Bronchial epithelial cell (primary cell): Measurements from ENCODE around the gene NTRK3. TPM values are rescaled to one million over a fixed set of nuclear protein-coding genes. Genes with fewer than 3 reads are reported as not detected.

Source experiments
- DNase-seq: peaks from one replicate; pipeline ENCODE4 v3.0.0-alpha.2; 2010; ENCODE audit warnings: low read depth
- FAIRE-seq: peaks from 2 replicates; lab custom pipeline; 2011; peaks lifted over from hg19 to GRCh38; lab: Jason Lieb, UNC
- H3K27me3 ChIP-seq: 2 replicates; pipeline ENCODE4 v1.5.1; 2011; ENCODE audit warnings: low read length; ENCODE audit not compliant: control insufficient read depth, insufficient read depth
- H3K36me3 ChIP-seq: 2 replicates; pipeline ENCODE4 v1.5.1; 2011; ENCODE audit warnings: low read length; ENCODE audit not compliant: control insufficient read depth, insufficient read depth
- H3K4me3 ChIP-seq: 2 replicates; pipeline ENCODE4 v1.5.1; 2011; ENCODE audit warnings: mild to moderate bottlenecking, low read depth, low read length, control low read depth
- total RNA-seq: library from RNA; depleted of rRNA; stranded (reverse); fragments of >200 nt; gene quantifications from 2 replicates; pipeline ENCODE4 v1.2.1, GENCODE V29; 2014
- TF ChIP-seq, protein P1 (sequence below): IDR thresholded peaks from 2 replicates; pipeline ENCODE4 v1.5.1; 2011; ENCODE audit warnings: mild to moderate bottlenecking, moderate library complexity, low read length, control low read depth, inconsistent platforms; ENCODE audit not compliant: insufficient read depth, severe bottlenecking

The NTRK3 gene
- total RNA-seq, 1 donor from 2014 or later, result not detected

DNA sequence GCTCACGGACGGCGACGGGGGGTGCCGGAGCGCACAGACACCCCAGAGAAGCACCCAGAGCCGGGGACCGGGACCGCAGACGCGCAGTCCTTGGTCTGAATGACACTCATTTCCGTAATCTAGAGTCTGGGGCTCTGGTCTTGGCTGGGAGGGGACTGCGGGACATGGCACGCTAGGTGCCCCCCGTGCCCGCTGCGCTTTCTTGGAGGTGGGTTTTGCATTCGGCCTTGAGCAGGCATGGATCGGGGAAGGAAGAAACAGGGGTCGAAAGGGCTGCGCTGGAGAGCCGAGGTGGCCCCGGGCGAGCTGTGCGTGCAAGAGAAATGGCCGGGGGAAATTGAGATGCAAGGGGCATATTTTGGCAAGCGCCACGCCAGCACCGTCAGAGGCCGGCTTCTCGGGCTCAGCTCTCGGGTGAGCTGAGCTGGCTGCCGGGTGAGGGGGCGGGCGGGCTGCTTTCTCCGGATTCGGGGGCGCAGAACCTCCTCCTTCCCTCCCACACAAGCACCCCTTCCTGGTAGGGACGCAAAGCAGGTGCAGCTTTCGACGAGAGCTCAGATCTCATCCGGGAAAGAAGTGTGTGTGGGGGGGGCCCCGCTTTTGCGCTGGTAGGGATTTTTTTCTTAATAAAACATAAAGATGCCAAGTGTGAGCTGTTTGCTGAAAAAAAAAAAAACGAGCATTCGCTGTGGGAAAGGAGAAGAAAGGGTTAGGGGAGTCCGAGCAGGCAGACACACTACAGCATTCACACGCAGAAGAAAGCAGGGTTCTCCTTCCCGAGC, 963 bp upstream of the NTRK3 start:
- peaks cover 21% of the 10 kb centered on the region for H3K27me3 ChIP-seq
- H3K36me3 ChIP-seq, result no peaks in the 10 kb centered on the region
- TF ChIP-seq, protein P1, sequence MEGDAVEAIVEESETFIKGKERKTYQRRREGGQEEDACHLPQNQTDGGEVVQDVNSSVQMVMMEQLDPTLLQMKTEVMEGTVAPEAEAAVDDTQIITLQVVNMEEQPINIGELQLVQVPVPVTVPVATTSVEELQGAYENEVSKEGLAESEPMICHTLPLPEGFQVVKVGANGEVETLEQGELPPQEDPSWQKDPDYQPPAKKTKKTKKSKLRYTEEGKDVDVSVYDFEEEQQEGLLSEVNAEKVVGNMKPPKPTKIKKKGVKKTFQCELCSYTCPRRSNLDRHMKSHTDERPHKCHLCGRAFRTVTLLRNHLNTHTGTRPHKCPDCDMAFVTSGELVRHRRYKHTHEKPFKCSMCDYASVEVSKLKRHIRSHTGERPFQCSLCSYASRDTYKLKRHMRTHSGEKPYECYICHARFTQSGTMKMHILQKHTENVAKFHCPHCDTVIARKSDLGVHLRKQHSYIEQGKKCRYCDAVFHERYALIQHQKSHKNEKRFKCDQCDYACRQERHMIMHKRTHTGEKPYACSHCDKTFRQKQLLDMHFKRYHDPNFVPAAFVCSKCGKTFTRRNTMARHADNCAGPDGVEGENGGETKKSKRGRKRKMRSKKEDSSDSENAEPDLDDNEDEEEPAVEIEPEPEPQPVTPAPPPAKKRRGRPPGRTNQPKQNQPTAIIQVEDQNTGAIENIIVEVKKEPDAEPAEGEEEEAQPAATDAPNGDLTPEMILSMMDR, result no peak
- FAIRE-seq (no peak), DNase-seq (no peak)
- H3K4me3 ChIP-seq, result no peak overlapping the region

DNA sequence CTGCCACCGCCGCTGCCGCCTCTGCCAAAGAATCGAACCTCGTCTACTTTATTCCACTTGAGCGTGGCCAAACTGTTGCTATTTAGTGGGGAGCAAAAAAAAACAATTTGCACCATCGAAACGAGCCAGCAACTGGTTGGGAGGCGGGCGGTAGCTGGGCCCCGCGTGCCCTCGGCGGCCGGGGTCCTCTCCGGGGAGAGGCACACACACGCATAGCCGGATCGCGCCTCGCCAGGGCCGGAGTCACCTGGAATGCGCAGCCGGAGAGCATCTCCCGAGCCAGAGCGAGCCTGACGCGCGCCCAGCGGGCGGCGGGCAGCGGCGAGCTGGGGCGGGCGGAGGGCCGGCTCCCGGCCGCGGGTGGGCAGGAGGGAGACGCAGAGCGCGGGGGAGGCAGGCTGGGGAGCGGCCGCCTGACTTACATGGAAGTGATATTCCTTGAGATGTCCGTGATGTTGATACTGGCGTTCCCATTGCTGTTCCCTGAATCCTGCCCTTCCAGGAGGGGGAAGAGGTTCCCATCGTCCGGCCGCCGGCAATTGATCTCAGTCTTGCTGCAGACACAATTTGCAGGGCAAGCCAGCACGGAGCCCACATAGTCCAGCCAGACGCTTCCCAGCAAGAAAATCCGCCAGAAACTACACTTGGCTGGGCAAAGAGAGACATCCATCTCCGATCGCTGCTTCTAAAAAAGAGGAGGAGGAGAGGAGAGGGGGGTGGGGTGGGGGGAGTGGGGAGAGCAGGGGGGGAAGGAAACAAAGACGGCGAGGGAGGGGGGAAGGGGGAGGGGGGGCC, 858 bp downstream of the NTRK3 start:
- FAIRE-seq (no peak), DNase-seq (no peak)
- TF ChIP-seq, protein P1, result no peak
- Histone ChIP-seq H3K36me3 (no peaks in the 10 kb centered on the region), H3K27me3 (peaks cover 21% of the 10 kb centered on the region), H3K4me3 (no peak overlapping the region)

DNA sequence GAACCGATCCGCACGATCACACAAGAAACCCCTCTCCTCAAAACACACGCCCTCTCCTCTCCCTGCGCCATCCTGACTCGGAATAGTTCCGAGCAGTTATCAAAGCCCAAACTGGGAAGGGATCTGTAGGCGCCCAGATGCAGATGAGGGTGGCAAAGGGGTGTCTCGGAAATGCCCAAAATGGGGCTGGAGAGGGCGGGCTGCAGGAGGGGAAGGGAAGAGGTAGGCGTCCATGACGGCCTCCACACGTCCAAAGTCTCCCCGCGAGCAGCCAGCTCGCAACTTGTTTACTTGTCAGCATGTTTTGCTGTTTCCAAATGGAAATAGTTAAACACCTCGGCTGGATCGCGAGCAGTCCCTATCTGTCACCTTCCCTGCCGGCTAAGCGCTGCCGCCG, 1.5 kb downstream of the NTRK3 start:
- H3K4me3 ChIP-seq, result no peak overlapping the region
- TF ChIP-seq, protein P1, result no peak
- DNase-seq (no peak), FAIRE-seq (no peak)
- H3K36me3 ChIP-seq, result no peaks in the 10 kb centered on the region
- peaks cover 21% of the 10 kb centered on the region for H3K27me3 ChIP-seq

DNA sequence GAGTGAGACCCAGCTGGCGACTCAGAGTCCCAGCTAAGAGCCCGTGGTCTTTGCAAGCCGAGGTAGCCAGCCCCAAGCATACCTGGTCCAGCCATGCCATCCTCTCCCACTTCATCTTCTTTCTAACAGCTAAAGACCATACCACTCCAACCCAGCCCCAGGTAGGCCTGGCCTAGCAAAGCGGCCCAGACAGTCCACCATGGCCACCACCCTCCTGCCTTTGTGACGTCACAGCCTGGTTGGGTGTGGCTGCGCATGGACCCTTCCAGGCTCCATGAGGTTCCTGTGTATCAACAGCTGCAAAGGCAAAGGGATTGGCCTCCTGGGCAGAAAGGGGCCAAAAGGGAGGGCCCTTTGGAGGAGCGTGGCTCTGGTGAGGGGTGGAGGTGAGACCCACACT, 4.1 kb downstream of the NTRK3 start:
- FAIRE-seq (no peak), DNase-seq (no peak)
- Histone ChIP-seq H3K27me3 (peaks cover 16% of the 10 kb centered on the region), H3K4me3 (no peak overlapping the region), H3K36me3 (no peaks in the 10 kb centered on the region)
- TF ChIP-seq, protein P1, result no peak

DNA sequence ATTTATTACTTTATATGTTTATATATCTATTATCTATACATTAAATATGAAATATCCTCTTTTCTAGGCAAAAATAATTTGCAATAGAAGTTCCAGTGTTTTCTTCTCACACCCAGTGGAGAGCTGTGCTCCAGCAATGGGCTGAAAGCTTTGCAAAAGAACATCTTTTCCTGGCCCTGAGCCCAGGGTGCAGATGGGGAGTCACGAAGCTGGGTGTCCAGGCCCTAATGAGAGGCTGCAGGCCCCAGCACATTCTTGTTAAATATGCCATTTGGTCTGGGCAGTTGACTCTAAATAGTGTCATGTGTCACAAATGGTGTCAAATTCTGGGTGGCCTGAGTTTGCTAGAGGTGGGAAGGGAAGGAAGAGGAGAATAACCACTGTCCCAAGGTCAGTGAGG, 5.7 kb downstream of the NTRK3 start:
- FAIRE-seq, result no peak
- peaks cover 12% of the 10 kb centered on the region for H3K27me3 ChIP-seq
- H3K4me3 ChIP-seq, result no peak overlapping the region
- TF ChIP-seq, protein P1, result no peak
- DNase-seq, result no peak
- no peaks in the 10 kb centered on the region for H3K36me3 ChIP-seq
